Fibroblast of pulmonary artery (primary cell): ENCODE results near the gene HMGB2.

Experiments
- DNase-seq: peaks from one replicate; pipeline ENCODE4 v3.0.0-alpha.2; 2010; ENCODE audit warnings: low read depth
- H3K4me3 ChIP-seq: replicated peaks from 2 replicates; pipeline ENCODE4 v1.5.1; 2011; ENCODE audit warnings: low read depth, mild to moderate bottlenecking, control low read depth, low read length, moderate library complexity
- CTCF ChIP-seq: IDR thresholded peaks from 2 replicates; pipeline ENCODE4 v1.5.1; 2011; ENCODE audit warnings: mild to moderate bottlenecking, control low read depth, low read length, inconsistent platforms; ENCODE audit errors: missing control alignments

The HMGB2 gene

GRCh38 chr4:173362666-173363065 is 28.5 kb upstream of the HMGB2 start:
- no peak overlapping the region for H3K4me3 ChIP-seq
- no peak for DNase-seq
- no peak for TF ChIP-seq CTCF

- peak; percentile 45 for DNase-seq
- no peak overlapping the region for H3K4me3 ChIP-seq
- TF ChIP-seq CTCF: peak; percentile 46
Measured at GRCh38 chr4:173360587-173361221, 26.5 kb upstream of the HMGB2 start.

- no peak for TF ChIP-seq CTCF
- no peak for DNase-seq
- no peak overlapping the region for H3K4me3 ChIP-seq
Measured at GRCh38 chr4:173357939-173358338, 23.8 kb upstream of the HMGB2 start.

- no peak for DNase-seq
- no peak overlapping the region for H3K4me3 ChIP-seq
- no peak for TF ChIP-seq CTCF
Measured at GRCh38 chr4:173347467-173347866, 13.3 kb upstream of the HMGB2 start.

- peak; percentile 24 for DNase-seq
Measured at GRCh38 chr4:173346074-173346473, 11.9 kb upstream of the HMGB2 start.

GRCh38 chr4:173345648-173346047 is 11.5 kb upstream of the HMGB2 start:
- DNase-seq: no peak
- no peak for TF ChIP-seq CTCF
- H3K4me3 ChIP-seq: no peak overlapping the region

More at GRCh38 chr4:173346074-173346473, 11.9 kb upstream of the HMGB2 start:
- no peak for TF ChIP-seq CTCF
- H3K4me3 ChIP-seq: no peak overlapping the region

- H3K4me3 ChIP-seq: no peak overlapping the region
- DNase-seq: no peak
- no peak for TF ChIP-seq CTCF
Measured at GRCh38 chr4:173343832-173344397, 9.8 kb upstream of the HMGB2 start.
